HG03103 (cell line): ENCODE results near the gene ASB4.
"Not testable (repeated sequence)": the region's sequence is repeated elsewhere in the genome, so short reads cannot be mapped to it uniquely, and the experiment has no call there.

ENCODE experiments used
- ATAC-seq: cut with Tn5 transposase; IDR thresholded peaks from one replicate; pipeline ENCODE4 v1.9.1; 2021; ENCODE audit warnings: low read depth; ENCODE audit not compliant: unreplicated experiment

Gene ASB4

DNA sequence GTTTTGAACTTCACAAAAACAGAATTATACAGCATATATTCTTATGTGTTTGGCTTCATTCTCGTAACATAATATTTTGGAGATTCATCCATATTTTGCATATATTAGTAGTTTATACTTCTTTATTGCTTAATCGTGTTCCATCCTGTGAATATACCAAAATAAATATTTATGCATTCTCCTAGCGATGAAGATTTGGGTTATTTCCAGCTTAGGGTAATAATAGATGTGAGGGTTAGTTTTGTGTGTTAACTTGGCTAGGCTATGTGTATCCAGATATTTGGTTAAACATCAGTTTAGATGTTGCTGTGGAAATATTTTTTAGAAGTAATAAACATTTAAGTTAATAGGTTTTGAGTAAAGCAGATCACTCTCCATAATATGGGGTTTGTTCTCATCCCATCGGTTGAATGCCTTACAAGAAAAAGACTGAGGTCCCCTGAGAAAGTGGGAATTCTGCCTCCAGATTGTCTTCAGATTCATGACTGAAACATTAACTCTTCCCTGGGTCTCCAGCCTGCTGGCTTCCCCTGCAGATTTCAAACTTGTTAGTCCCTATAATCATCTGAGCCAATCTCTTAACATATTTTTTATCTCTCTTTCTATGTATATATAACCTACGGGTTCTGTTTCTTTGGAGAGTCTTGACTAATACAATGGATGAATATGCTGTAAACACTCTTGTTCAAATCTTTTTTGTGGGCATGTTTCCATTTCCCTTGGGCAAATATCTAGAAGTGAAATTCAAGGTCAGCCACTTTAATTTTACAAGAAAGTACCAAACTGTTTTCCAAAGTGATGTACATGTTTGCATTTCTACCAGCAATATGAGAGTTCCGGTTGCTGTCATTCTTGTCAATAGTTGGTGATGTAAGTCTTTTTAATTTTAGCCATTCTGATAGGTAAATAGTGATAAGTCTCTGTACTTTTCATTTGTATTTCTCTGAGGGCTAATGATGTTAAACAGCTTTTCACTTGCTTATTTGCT is 61.9 kb downstream of the ASB4 start:
- ATAC-seq = no peak

DNA sequence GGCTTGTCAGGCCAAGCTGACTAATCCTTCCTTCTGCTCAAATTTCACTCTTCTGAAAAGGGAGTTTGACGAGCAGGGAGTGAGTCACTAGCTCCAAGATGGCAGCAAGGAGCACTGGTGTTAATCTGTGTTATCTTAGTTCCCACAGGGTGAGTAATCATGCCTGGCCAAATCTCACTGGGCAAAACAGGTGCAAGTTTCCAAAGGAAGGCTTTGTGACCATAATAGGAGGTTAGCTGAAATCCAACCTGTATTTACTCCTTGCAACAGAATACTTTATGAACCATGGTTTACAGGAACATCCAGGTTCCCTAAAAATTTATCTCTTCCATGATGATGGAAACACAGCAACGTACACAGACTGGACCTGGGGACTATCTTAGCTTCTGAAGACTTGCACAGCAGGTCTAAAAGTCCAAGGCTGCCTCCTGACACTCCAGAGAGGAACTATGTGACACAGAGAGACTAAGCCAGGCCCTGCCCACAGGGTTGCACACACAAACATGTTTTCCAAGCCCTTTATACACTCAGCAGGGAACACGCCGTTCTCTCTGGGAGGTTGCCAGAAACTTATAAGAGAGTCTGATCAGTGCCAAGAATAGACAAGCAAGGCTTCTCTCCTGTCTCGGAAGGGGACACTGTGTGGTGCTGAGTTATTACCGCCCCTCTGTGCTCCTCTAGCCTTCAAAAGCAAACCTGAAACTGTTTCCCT is 64.2 kb downstream of the ASB4 start:
- ATAC-seq = no peak

- ATAC-seq = no peak
These were observed 64.8 kb downstream of the ASB4 start for GRCh38 chr7:95550546-95550945.

DNA sequence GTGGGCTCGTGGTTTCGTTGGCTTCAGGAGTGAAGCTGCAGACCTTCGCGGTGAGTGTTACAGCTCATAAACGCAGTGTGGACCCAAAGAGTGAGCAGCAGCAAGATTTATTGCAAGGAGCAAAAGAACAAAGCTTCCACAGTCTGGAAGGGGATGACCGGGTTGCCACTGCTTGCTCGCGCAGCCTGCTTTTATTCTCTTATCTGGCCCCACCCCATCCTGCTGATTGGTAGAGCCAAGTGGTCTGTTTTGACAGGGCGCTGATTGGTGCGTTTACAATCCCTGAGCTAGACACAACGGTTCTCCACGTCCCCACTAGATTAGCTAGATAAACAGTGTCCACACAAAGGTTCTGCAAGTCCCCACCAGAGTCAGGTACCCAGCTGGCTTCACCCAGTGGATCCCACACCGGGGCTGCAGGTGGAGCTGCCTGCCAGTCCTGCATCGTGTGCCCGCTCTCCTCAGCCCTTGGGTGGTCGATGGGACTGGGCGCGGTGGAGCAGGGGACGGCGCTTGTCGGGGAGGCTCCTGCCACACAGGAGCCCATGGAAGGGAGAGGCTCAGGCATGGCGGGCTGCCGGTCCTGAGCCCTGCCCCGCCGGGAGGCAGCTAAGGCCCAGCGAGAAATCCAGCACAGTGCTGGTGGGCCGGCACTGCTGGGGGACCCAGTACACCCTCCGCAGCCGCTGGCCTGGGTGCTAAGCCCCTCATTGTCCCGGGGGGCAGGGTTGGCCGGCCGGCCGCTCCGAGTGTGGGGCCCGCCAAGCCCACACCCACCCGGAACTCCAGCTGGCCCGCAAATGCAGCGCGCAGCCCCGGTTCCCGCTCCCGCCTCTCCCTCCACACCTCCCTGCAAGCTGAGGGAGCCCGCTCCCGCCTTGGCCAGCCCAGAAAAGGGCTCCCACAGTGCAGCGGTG is 66.5 kb downstream of the ASB4 start:
- not testable (repeated sequence) for ATAC-seq

GRCh38 chr7:95553939-95554338 is 68.2 kb downstream of the ASB4 start:
- ATAC-seq = no peak

GRCh38 chr7:95556777-95557176 is 71.0 kb downstream of the ASB4 start:
- ATAC-seq = no peak

- ATAC-seq = no peak
These were observed 73.1 kb downstream of the ASB4 start for GRCh38 chr7:95558864-95559263.

DNA sequence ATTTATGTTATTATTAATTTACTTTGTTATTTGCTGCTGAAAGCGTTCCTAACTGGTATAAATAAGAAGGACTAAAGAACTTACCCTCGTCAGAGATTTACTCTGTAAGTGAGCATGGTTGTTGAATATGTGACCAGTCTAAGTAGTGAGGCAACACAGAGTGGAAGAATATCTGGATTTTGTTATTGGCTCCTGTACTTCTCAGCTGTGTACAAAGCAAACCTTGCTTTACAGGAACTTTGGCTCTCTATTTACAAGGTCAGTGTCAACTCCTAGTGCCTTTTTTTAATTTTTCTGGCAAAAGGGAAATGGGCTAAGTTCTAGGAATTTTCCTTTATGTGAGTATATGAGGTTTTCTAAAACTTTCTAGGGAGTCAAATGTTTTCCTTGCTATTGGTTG is 74.9 kb downstream of the ASB4 start:
- ATAC-seq = no peak

- ATAC-seq = no peak
These were observed 84.0 kb downstream of the ASB4 start for GRCh38 chr7:95569720-95570119.

DNA sequence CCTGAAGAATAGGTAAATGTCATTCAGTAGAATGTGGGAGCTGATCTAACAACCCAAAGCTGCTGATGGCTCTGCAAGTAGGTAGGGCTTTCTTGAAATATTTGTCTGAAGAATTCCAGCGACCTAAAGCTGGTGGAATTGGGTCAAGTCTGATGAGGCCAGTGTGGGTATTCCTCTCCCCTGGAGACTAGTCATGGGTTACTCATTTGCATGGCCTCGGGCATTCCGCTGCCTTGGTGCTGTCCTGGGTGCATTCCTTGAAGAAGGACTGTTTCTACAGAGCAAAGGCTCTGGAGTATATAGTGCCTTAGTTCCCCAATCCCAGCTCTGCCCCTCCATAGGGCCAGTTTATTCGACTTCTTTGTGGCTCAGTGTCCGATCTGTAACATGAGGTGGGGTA is 91.4 kb downstream of the ASB4 start:
- no peak for ATAC-seq

- no peak for ATAC-seq
These were observed 92.6 kb downstream of the ASB4 start for GRCh38 chr7:95578299-95578855.

- no peak for ATAC-seq
These were observed 93.6 kb downstream of the ASB4 start for GRCh38 chr7:95579318-95579717.

- ATAC-seq = no peak
These were observed 95.7 kb downstream of the ASB4 start for GRCh38 chr7:95581467-95581866.

DNA sequence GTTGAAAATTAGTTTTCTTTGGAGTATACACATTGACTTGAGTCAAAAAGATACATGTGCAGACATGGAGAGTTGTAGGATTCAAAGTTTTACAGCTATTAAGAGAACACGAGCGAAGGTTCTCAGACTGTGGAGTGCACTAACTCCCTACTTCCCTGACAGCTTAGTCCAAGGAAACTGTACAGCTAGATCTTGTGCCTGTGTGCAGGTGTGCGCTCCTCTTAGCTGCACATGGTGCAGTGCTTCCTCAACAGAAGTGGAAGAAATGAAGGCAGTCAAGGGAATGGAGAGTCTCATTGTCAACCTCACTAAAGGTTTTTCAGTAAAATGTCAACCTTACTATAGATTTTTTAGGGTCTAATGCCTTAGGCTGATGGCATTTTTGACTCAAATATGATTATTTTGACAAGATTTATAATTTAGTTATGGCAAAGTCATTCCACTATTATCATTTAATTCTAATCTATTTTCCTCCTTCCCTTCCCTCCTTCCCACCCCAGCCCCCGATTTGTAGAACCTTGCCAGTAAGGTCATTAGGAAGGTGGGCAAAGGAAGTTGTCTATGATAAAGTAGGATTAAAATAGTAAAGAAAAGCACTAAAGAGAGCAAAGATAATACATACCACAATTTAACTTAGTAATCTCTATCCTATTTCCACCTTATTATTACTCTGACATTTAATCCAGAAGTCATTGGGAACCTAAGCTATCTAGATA is 97.0 kb downstream of the ASB4 start:
- no peak for ATAC-seq

- no peak for ATAC-seq
These were observed 98.3 kb downstream of the ASB4 start for GRCh38 chr7:95583834-95584621.

- ATAC-seq = no peak
These were observed 99.2 kb downstream of the ASB4 start for GRCh38 chr7:95584769-95585425.

DNA sequence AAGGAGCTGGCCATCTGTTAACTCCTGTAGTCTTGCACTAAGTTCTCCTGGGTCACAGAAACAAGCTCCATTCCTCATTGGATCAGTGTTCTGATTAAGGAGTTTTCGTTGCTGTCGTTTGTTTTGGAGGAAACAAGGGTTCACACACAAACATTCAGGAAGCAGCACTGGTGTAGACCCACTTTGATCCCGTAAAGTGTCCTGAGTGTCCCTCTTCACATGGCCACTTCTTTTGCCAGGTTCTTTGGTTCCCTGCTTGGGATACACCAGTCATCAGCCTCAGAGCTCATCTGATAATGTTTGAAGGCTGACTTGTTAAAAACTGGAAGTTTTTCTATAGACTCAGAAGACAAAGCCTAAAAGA is 99.7 kb downstream of the ASB4 start:
- ATAC-seq = no peak

DNA sequence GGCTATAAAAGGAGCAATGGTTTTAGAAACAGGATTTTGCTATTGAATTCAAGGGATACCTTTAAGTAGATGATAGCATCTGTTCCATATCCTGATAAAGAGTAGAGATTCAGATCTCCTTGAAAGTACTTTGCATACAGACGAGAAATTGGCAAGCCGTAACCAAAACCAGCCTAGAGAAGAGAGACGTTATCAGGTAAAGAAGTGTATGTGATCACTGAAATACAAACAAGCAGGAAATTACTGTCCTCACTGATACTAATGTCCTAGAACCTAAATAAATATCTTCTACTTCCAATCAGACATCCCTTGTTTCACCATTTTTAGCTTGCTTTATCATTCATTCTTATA is 101.2 kb downstream of the ASB4 start:
- no peak for ATAC-seq

DNA sequence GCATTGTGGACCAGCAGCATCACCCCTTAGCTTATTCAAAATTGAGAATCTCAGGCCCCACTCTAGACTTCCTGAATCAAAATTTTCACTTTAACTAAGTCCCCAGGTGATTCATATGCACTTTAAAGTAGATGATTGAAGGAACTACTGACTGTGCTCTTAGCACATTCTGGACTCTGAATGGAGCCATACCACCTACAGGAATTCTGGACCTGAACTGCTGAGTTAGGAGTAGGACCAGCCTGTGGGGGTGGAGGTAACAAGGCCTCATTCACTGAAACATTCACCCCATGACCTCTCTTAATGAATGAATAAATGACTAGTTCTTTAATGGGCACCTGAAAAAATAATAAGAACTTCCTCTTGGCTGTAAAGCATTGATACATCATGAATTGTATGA is 103.3 kb downstream of the ASB4 start:
- no peak for ATAC-seq
